K562 (cell line): ENCODE results near the gene F11R. TPM values are rescaled to one million over a fixed set of nuclear protein-coding genes. Genes with fewer than 3 reads are reported as not detected.

Experiments
- CXXC5 ChIP-seq: fragments of 250-450 bp; sonication (Bioruptor Pico); IDR thresholded peaks from 2 replicates; pipeline ENCODE4 v1.8.0; 2022; ENCODE audit warnings: inconsistent platforms, mild to moderate bottlenecking, moderate library complexity
- E2F5 ChIP-seq: sonication (generic); formaldehyde crosslinking; IDR thresholded peaks from 2 replicates; pipeline ENCODE4 v1.8.0; 2022; ENCODE audit warnings: mild to moderate bottlenecking, missing genetic modification reagents
- ELF4 ChIP-seq: fragments of 450-650 bp; formaldehyde crosslinking; IDR thresholded peaks from 2 replicates; pipeline ENCODE4 v1.4.0; 2022; ENCODE audit warnings: missing genetic modification characterization
- FOXA1 ChIP-seq: fragments of 450-650 bp; IDR thresholded peaks from 2 replicates; pipeline ENCODE4 v1.6.1; 2016; ENCODE audit warnings: mild to moderate bottlenecking, borderline replicate concordance
- FOXP1 ChIP-seq: sonication (generic); formaldehyde crosslinking; IDR thresholded peaks from 2 replicates; pipeline ENCODE4 v1.8.0; 2022; ENCODE audit warnings: mild to moderate bottlenecking, missing genetic modification reagents
- KLF6 ChIP-seq: fragments of 250-450 bp; sonication (Bioruptor Pico); IDR thresholded peaks from 2 replicates; pipeline ENCODE4 v1.4.0; 2020; ENCODE audit warnings: mild to moderate bottlenecking, moderate library complexity, borderline replicate concordance
- NCOA2 ChIP-seq, 2 experiments: fragments of 450-650 bp; IDR thresholded peaks; 2 replicates each; pipeline ENCODE4 v1.6.1; 2018; ENCODE audit warnings: mild to moderate bottlenecking in 2 of 2, moderate library complexity in 1 of 2; ENCODE audit not compliant: partially characterized antibody in 2 of 2
- NCOA4 ChIP-seq: fragments of 450-650 bp; IDR thresholded peaks from 2 replicates; pipeline ENCODE4 v1.6.1; 2018; ENCODE audit warnings: mild to moderate bottlenecking; ENCODE audit not compliant: partially characterized antibody
- NUFIP1 ChIP-seq: fragments of 450-650 bp; IDR thresholded peaks from 2 replicates; pipeline ENCODE4 v1.6.1; 2018; ENCODE audit not compliant: partially characterized antibody
- POLR3G ChIP-seq: IDR thresholded peaks from 2 replicates; pipeline ENCODE4 v1.6.1; 2011; ENCODE audit not compliant: insufficient read length, insufficient replicate concordance; ENCODE audit errors: extremely low read depth
- RFX7 ChIP-seq: fragments of 250-450 bp; sonication (Bioruptor Pico); IDR thresholded peaks from 2 replicates; pipeline ENCODE4 v1.5.1; 2021; ENCODE audit warnings: mild to moderate bottlenecking
- SAFB ChIP-seq: fragments of 200-400 bp; formaldehyde crosslinking; IDR thresholded peaks from 2 replicates; pipeline ENCODE4 v1.6.1; 2017; ENCODE audit warnings: low read depth, low read length, borderline replicate concordance
- SMAD1 ChIP-seq: fragments of 150-350 bp; IDR thresholded peaks from 2 replicates; pipeline ENCODE4 v1.6.1; 2014; ENCODE audit warnings: low read length, low read depth; ENCODE audit not compliant: partially characterized antibody
- SMARCC2 ChIP-seq: fragments of 450-650 bp; IDR thresholded peaks from 2 replicates; pipeline ENCODE4 v1.6.1; 2017; ENCODE audit warnings: antibody characterized with exemption, moderate library complexity, mild to moderate bottlenecking, low read depth
- TFAM ChIP-seq: fragments of 250-450 bp; sonication (Bioruptor Pico); conservative IDR thresholded peaks from 2 replicates; pipeline ENCODE4 v1.5.0; 2021; ENCODE audit warnings: mild to moderate bottlenecking, moderate library complexity
- TGIF2 ChIP-seq: sonication (generic); formaldehyde crosslinking; IDR thresholded peaks from 2 replicates; pipeline ENCODE4 v1.8.1; 2022; ENCODE audit warnings: mild to moderate bottlenecking, missing genetic modification reagents, moderate library complexity
- TRIM28 ChIP-seq: fragments of 450-650 bp; IDR thresholded peaks from 2 replicates; pipeline ENCODE4 v1.6.1; 2017
- YBX1 ChIP-seq: fragments of 450-650 bp; IDR thresholded peaks from 2 replicates; pipeline ENCODE4 v1.7.1; 2016; ENCODE audit warnings: mild to moderate bottlenecking
- ZFPM2 ChIP-seq: fragments of 250-450 bp; sonication (Bioruptor Pico); IDR thresholded peaks from 2 replicates; pipeline ENCODE4 v1.5.1; 2022; ENCODE audit warnings: mild to moderate bottlenecking
- ZHX1 ChIP-seq: fragments of 150-350 bp; conservative IDR thresholded peaks from 2 replicates; pipeline ENCODE4 v1.6.1; 2014; ENCODE audit warnings: low read length
- ZNF133 ChIP-seq: fragments of 250-450 bp; sonication (Bioruptor Pico); IDR thresholded peaks from 2 replicates; pipeline ENCODE4 v1.4.0; 2020; ENCODE audit warnings: mild to moderate bottlenecking
- ZNF174 ChIP-seq: fragments of 250-450 bp; sonication (Bioruptor Pico); IDR thresholded peaks from 2 replicates; pipeline ENCODE4 v1.4.0; 2020; ENCODE audit warnings: mild to moderate bottlenecking
- ZNF384 ChIP-seq: IDR thresholded peaks from 2 replicates; pipeline ENCODE4 v1.6.1; 2012; ENCODE audit warnings: low read depth, low read length, improper control_type of control experiment
- ZNF507 ChIP-seq: conservative IDR thresholded peaks from 2 replicates; pipeline ENCODE4 v1.6.1; 2017; ENCODE audit warnings: missing genetic modification characterization, missing compliant biosample characterization
- polyA plus RNA-seq, 8 experiments: library from polyadenylated mRNA; depleted of rRNA in 4 of 8; stranded (reverse) in 5 of 8; unstranded in 3 of 8; fragments of >200 nt; fragmentation: Nextera tagmentation in 2 of 8; fragmentation: Illumina TruSeq in 1 of 8; extraction: Ambion mirVana in 2 of 8; extraction: Trizol in 1 of 8; gene quantifications; 2 replicates each; pipeline versions ENCODE4 v1.2.1 to v1.2.3, GENCODE V29; 2011 to 2014; ENCODE audit warnings: inconsistent platforms in 1 of 8, missing spikeins in 1 of 8
- total RNA-seq, 7 experiments: library from RNA; depleted of rRNA in 6 of 7; stranded (reverse); fragments of >200 nt in 6 of 7; fragmentation: Illumina TruSeq in 2 of 7; extraction: Trizol in 2 of 7; gene quantifications; 2 replicates each; pipeline versions ENCODE4 v1.2.1 to v1.2.3, GENCODE V29; 2011 to 2021; ENCODE audit warnings: low replicate concordance in 1 of 7
- TF ChIP-seq, protein P1 (sequence below): IDR thresholded peaks from 2 replicates; pipeline ENCODE4 v1.6.1; 2011; ENCODE audit not compliant: insufficient read length; ENCODE audit errors: extremely low read depth

F11R gene
- total and polyA plus RNA-seq, 9 of the 15 experiments (the other 6 are each of a cell fraction or from before 2014, with no cell fraction given): 27.4 to 187 (median 52.5) TPM

DNA sequence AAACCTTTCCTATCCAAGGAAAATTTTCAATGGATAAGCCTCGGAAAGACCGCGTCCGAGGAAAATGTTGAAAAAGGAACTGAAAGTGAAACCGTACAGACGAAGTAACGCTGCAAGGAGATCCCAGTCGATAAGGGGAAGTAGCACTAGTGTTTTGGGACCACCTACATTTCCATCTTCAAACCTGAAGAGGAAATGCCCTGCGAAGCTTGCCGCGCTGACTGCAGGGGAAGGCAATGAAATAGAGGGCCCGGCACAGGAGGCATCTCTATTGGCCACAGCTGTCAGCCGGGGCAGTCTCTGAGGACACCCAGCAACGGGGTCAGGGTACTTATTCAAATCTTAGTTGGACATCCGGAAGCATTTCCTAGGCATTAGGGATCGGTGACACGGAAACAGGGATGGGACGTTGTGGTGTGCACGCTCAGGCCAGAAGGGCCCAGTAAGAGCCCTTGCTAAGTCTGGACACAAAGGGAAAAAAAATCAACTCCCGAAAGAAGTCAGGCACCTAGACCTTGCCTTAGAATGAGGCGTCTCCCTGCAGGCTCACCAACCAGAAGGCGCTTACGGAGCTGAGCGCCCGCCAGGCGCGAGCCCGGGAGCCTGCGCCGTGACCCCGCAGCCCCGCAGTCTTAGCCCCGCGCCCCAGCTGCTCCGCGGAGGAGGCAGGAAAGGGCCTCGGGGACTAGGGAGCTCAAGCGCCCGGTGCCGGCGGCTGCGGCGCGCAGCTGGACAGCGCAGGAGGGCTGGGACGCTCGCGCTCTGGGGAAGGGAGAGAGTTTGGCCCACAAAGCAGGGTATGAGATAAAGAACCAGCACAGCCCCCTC, 24.2 kb upstream of the F11R start (continued):
- TF ChIP-seq POLR3G (no peak), ZHX1 (no peak), RFX7 (CRISPR knock-in tag) (no peak), ZNF384 (no peak; the same call in 1 of the 2 replicates), TGIF2 (no peak), E2F5 (no peak), TFAM (CRISPR knock-in tag) (no peak), SAFB (no peak), YBX1 (no peak), ZNF133 (CRISPR knock-in tag) (no peak), FOXA1 (no peak), NUFIP1 (no peak), TRIM28 (no peak), NCOA2 (IDR thresholded peaks at IDR 0.05; ENCODE audit: partially characterized antibody in 2 of 2) (no peak), ELF4 (no peak), ZFPM2 (CRISPR knock-in tag) (0 out of 2 replicates have a peak, but pooled peaks have one; percentile 23), ZNF507 (tag) (no peak), NCOA4 (no peak), FOXP1 (no peak), CXXC5 (CRISPR knock-in tag) (no peak; the same call in none of the 2 replicates), KLF6 (CRISPR knock-in tag) (no peak), ZNF174 (no peak), SMAD1 (no peak), SMARCC2 (no peak)
- TF ChIP-seq, protein P1, sequence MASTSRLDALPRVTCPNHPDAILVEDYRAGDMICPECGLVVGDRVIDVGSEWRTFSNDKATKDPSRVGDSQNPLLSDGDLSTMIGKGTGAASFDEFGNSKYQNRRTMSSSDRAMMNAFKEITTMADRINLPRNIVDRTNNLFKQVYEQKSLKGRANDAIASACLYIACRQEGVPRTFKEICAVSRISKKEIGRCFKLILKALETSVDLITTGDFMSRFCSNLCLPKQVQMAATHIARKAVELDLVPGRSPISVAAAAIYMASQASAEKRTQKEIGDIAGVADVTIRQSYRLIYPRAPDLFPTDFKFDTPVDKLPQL: no peak
